Upper lobe of left lung (tissue), 4 donors: ENCODE data around the gene IFT172.
"Not testable (repeated sequence)": the region's sequence is repeated elsewhere in the genome, so short reads cannot be mapped to it uniquely, and the experiment has no call there.

Experiments used
- POLR2A ChIP-seq, 4 donors: fragments of 450-650 bp; IDR thresholded peaks; one replicate each; pipeline ENCODE4 v1.5.1; 2016 to 2017; ENCODE audit warnings: antibody characterized with exemption in 4 of 4, mild to moderate bottlenecking in 2 of 4
- TF ChIP-seq, protein P1 (sequence below), 6 experiments: fragments of 450-650 bp in 4 of 6; fragments of 200-600 bp in 2 of 6; sonication (generic) in 2 of 6; IDR thresholded peaks; one replicate each; pipeline ENCODE4 v1.5.1; 2016 to 2019; ENCODE audit warnings: antibody characterized with exemption in 6 of 6

DNA sequence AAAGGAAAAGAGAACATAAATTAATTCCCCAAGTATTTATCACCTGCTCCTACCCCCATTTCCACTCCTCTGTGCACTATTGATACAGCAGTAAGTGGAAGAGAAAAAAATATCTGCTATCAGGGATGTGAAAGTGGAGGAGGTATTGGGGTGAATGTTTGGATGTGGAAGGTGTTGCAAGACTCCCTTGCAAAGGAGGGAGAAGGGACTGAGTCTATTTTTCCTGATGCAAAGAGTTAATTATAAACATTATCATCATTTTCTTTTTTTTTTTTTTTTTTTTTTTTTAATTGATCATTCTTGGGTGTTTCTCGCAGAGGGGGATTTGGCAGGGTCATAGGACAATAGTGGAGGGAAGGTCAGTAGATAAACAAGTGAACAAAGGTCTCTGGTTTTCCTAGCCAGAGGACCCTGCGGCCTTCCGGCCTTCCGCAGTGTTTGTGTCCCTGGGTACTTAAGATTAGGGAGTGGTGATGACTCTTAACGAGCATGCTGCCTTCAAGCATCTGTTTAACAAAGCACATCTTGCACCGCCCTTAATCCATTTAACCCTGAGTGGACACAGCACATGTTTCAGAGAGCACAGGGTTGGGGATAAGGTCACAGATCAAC, 49.4 kb upstream of the IFT172 start:
- TF ChIP-seq, protein P1, sequence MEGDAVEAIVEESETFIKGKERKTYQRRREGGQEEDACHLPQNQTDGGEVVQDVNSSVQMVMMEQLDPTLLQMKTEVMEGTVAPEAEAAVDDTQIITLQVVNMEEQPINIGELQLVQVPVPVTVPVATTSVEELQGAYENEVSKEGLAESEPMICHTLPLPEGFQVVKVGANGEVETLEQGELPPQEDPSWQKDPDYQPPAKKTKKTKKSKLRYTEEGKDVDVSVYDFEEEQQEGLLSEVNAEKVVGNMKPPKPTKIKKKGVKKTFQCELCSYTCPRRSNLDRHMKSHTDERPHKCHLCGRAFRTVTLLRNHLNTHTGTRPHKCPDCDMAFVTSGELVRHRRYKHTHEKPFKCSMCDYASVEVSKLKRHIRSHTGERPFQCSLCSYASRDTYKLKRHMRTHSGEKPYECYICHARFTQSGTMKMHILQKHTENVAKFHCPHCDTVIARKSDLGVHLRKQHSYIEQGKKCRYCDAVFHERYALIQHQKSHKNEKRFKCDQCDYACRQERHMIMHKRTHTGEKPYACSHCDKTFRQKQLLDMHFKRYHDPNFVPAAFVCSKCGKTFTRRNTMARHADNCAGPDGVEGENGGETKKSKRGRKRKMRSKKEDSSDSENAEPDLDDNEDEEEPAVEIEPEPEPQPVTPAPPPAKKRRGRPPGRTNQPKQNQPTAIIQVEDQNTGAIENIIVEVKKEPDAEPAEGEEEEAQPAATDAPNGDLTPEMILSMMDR (IDR thresholded peaks at IDR 0.05) = not testable (repeated sequence)
- not testable (repeated sequence) for TF ChIP-seq POLR2A (IDR thresholded peaks at IDR 0.05)
